GM23248 (cell line): ENCODE data around the gene VASN. TPM values are rescaled to one million over a fixed set of nuclear protein-coding genes. Genes with fewer than 3 reads are reported as not detected.

Experiments used
- DNase-seq: peaks from one replicate; pipeline ENCODE4 v3.0.0-alpha.2; 2015
- H2AFZ ChIP-seq: fragments of 200-600 bp; sonication (generic); 2 replicates; pipeline ENCODE4 v1.6.1; 2016; ENCODE audit warnings: antibody characterized with exemption
- H3F3A ChIP-seq: fragments of 200-600 bp; sonication (generic); 2 replicates; pipeline ENCODE4 v1.6.1; 2016; ENCODE audit warnings: mild to moderate bottlenecking, antibody characterized with exemption, mixed run types; ENCODE audit not compliant: insufficient read depth
- H3K27ac ChIP-seq: fragments of 200-600 bp; sonication (generic); 2 replicates; pipeline ENCODE4 v1.5.1; 2016; ENCODE audit warnings: mild to moderate bottlenecking
- H3K27me3 ChIP-seq: fragments of 200-600 bp; sonication (generic); replicated peaks from 2 replicates; pipeline ENCODE4 v1.6.1; 2016; ENCODE audit warnings: mild to moderate bottlenecking; ENCODE audit not compliant: insufficient read depth
- H3K36me3 ChIP-seq: fragments of 200-600 bp; sonication (generic); 2 replicates; pipeline ENCODE4 v1.6.1; 2016; ENCODE audit warnings: low read depth, mild to moderate bottlenecking
- H3K4me1 ChIP-seq: fragments of 200-600 bp; sonication (generic); 2 replicates; pipeline ENCODE4 v1.6.1; 2016; ENCODE audit warnings: mild to moderate bottlenecking; ENCODE audit not compliant: insufficient read depth
- H3K4me2 ChIP-seq: fragments of 200-600 bp; sonication (generic); one replicate; pipeline ENCODE4 v1.6.1; 2016; ENCODE audit warnings: mild to moderate bottlenecking; ENCODE audit not compliant: unreplicated experiment
- H3K4me3 ChIP-seq: fragments of 200-600 bp; sonication (generic); 2 replicates; pipeline ENCODE4 v1.5.1; 2016; ENCODE audit warnings: mild to moderate bottlenecking
- H3K79me2 ChIP-seq: fragments of 200-600 bp; sonication (generic); 2 replicates; pipeline ENCODE4 v1.6.1; 2016; ENCODE audit warnings: mild to moderate bottlenecking; ENCODE audit not compliant: insufficient read depth
- H3K9ac ChIP-seq: fragments of 200-600 bp; sonication (generic); 2 replicates; pipeline ENCODE4 v1.6.1; 2016; ENCODE audit warnings: mild to moderate bottlenecking
- H3K9me2 ChIP-seq: fragments of 200-600 bp; sonication (generic); 2 replicates; pipeline ENCODE4 v1.6.1; 2016; ENCODE audit warnings: mixed run types, mild to moderate bottlenecking, moderate library complexity; ENCODE audit not compliant: insufficient read depth
- H3K9me3 ChIP-seq: fragments of 200-600 bp; sonication (generic); one replicate; pipeline ENCODE4 v1.6.1; 2017; ENCODE audit warnings: low read depth
- H4K20me1 ChIP-seq: fragments of 200-600 bp; sonication (generic); 2 replicates; pipeline ENCODE4 v1.6.0; 2016; ENCODE audit not compliant: insufficient read depth
- EZH2 ChIP-seq: fragments of 200-600 bp; sonication (generic); IDR thresholded peaks from 2 replicates; pipeline ENCODE4 v1.6.1; 2018; ENCODE audit warnings: antibody characterized with exemption, mild to moderate bottlenecking; ENCODE audit not compliant: insufficient read depth, poor library complexity, severe bottlenecking
- EZH2phosphoT487 ChIP-seq: fragments of 200-600 bp; sonication (generic); IDR thresholded peaks from 2 replicates; pipeline ENCODE4 v1.6.1; 2018; ENCODE audit warnings: antibody characterized with exemption, moderate library complexity, mild to moderate bottlenecking, low read depth; ENCODE audit not compliant: insufficient read depth
- WGBS, 2 experiments: methylation state at CpG; one replicate each; pipeline ENCODE4 v1.1.6; 2015 to 2017; ENCODE audit warnings: low lambda C conversion rate in 2 of 2, low coverage in 1 of 2; ENCODE audit errors: missing lambda C conversion rate in 2 of 2; 5-methylcytosine and 5-hydroxymethylcytosine counted together
- in situ Hi-C: fragments of 300-500 bp; cut with MboI; formaldehyde crosslinking; loops from 2 replicates; pipeline ENCODE4 v1.15.0; 2020
- polyA plus RNA-seq: library from polyadenylated mRNA; unstranded; fragments of >200 nt; fragmentation: Nextera tagmentation; extraction: Ambion mirVana; gene quantifications from 2 replicates; pipeline ENCODE4 v1.2.1, GENCODE V29; 2016
- total RNA-seq: library from RNA; depleted of rRNA; stranded (reverse); fragments of >200 nt; shearing (Covaris generic); gene quantifications from 2 replicates; pipeline ENCODE4 v1.2.3, GENCODE V29; 2014

Gene VASN
- total and polyA plus RNA-seq, 2 experiments from 2014 or later: 160 to 223 TPM

GRCh38 chr16:4376893-4377572, 5.4 kb downstream of the VASN start:
- Histone ChIP-seq H3K4me2 (peak overlapping the region; percentile 97), H3K9ac (peak overlapping the region; percentile 99), H3K4me3 (peak overlapping the region; percentile 100), H3K9me3 (no peaks in the 10 kb centered on the region), H3K79me2 (peaks cover 95% of the 10 kb centered on the region), H2AFZ (no peak overlapping the region), H3F3A (peaks cover 26% of the 10 kb centered on the region), H3K4me1 (peaks cover 57% of the 10 kb centered on the region), H3K27ac (peak overlapping the region; percentile 100), H3K36me3 (no peaks in the 10 kb centered on the region), H4K20me1 (no peaks in the 10 kb centered on the region), H3K27me3 (no peaks in the 10 kb centered on the region), H3K9me2 (no peaks in the 10 kb centered on the region)
- DNase-seq: no peak
- no peak for TF ChIP-seq EZH2phosphoT487
- no peak for TF ChIP-seq EZH2
- in situ Hi-C loops: no loop called here
- WGBS, 2 experiments: 2 to 4% methylated on average over 27 of the region's 27 CpGs

- no peaks in the 10 kb centered on the region for H3K9me3 ChIP-seq
- H3K4me2 ChIP-seq: peak overlapping the region; percentile 97
- peaks cover 57% of the 10 kb centered on the region for H3K4me1 ChIP-seq
- H3K9me2 ChIP-seq: no peaks in the 10 kb centered on the region
- DNase-seq: peak; percentile 70
- H4K20me1 ChIP-seq: no peaks in the 10 kb centered on the region
- peaks cover 90% of the 10 kb centered on the region for H3K79me2 ChIP-seq
- peaks cover 21% of the 10 kb centered on the region; the same call in 1 of the 2 replicates for H3F3A ChIP-seq
- peak overlapping the region; percentile 100 for H3K27ac ChIP-seq
- no peaks in the 10 kb centered on the region for H3K27me3 ChIP-seq
- peaks cover 3% of the 10 kb centered on the region; the same call in 1 of the 2 replicates for H3K36me3 ChIP-seq
- H3K9ac ChIP-seq: peak overlapping the region; percentile 99
- H2AFZ ChIP-seq: no peak overlapping the region
- peak overlapping the region; percentile 47 for H3K4me3 ChIP-seq
- in situ Hi-C loops: no loop called here
- WGBS, 2 experiments: 19 to 28% methylated on average over 10 to 12 of the region's 12 CpGs
- TF ChIP-seq EZH2: no peak
- TF ChIP-seq EZH2phosphoT487: no peak
Observed at GRCh38 chr16:4377573-4378154, 6.0 kb downstream of the VASN start.

- H3K27me3 ChIP-seq: no peaks in the 10 kb centered on the region
- H3F3A ChIP-seq: peaks cover 23% of the 10 kb centered on the region; the same call in 1 of the 2 replicates
- H3K36me3 ChIP-seq: peaks cover 7% of the 10 kb centered on the region; the same call in 1 of the 2 replicates
- WGBS, 2 experiments: 7 to 12% methylated on average over 13 to 15 of the region's 15 CpGs
- no peak overlapping the region for H2AFZ ChIP-seq
- H3K27ac ChIP-seq: peak overlapping the region; percentile 100
- peaks cover 84% of the 10 kb centered on the region for H3K79me2 ChIP-seq
- no peaks in the 10 kb centered on the region for H4K20me1 ChIP-seq
- no peak for TF ChIP-seq EZH2
- no peak for TF ChIP-seq EZH2phosphoT487
- peak; percentile 88 for DNase-seq
- peaks cover 62% of the 10 kb centered on the region for H3K4me1 ChIP-seq
- H3K4me3 ChIP-seq: peak overlapping the region; percentile 47
- in situ Hi-C loops: no loop called here
- no peaks in the 10 kb centered on the region for H3K9me2 ChIP-seq
- peak overlapping the region; percentile 97 for H3K4me2 ChIP-seq
- peak overlapping the region; percentile 99 for H3K9ac ChIP-seq
- H3K9me3 ChIP-seq: no peaks in the 10 kb centered on the region
Observed at GRCh38 chr16:4378161-4378666, 6.6 kb downstream of the VASN start.

GRCh38 chr16:4378999-4379690, 7.5 kb downstream of the VASN start:
- no peak for DNase-seq
- H3K9me2 ChIP-seq: no peaks in the 10 kb centered on the region
- no peaks in the 10 kb centered on the region for H4K20me1 ChIP-seq
- no peak overlapping the region for H3K4me3 ChIP-seq
- no peak for TF ChIP-seq EZH2phosphoT487
- no peak for TF ChIP-seq EZH2
- H3K9me3 ChIP-seq: no peaks in the 10 kb centered on the region
- WGBS, 2 experiments: 85% methylated on average over 18 to 21 of the region's 21 CpGs
- peak overlapping the region; percentile 99 for H3K9ac ChIP-seq
- in situ Hi-C loops: no loop called here
- peak overlapping the region; percentile 100 for H3K27ac ChIP-seq
- no peak overlapping the region for H2AFZ ChIP-seq
- H3F3A ChIP-seq: peaks cover 32% of the 10 kb centered on the region
- no peaks in the 10 kb centered on the region for H3K27me3 ChIP-seq
- H3K4me2 ChIP-seq: no peak overlapping the region
- peaks cover 72% of the 10 kb centered on the region for H3K4me1 ChIP-seq
- H3K36me3 ChIP-seq: peaks cover 7% of the 10 kb centered on the region; the same call in 1 of the 2 replicates
- peaks cover 75% of the 10 kb centered on the region for H3K79me2 ChIP-seq
